Subcutaneous abdominal adipose tissue (tissue), 5 donors: Measurements from ENCODE around the gene AFTPH.

Experiments
- H3K27ac ChIP-seq: one replicate; pipeline ENCODE4 v1.7.0; 2013; ENCODE audit warnings: low read depth, mild to moderate bottlenecking, inconsistent platforms, low read length, moderate library complexity
- H3K27me3 ChIP-seq, 5 donors: one replicate each; pipeline ENCODE4 v1.7.0; 2013; ENCODE audit warnings: low read length in 5 of 5, inconsistent platforms in 1 of 5; ENCODE audit not compliant: control insufficient read depth in 5 of 5, insufficient read depth in 4 of 5
- H3K36me3 ChIP-seq, 5 donors: one replicate each; pipeline ENCODE4 v1.7.0; 2013; ENCODE audit warnings: low read length in 5 of 5; ENCODE audit not compliant: control insufficient read depth in 5 of 5, insufficient read depth in 5 of 5
- H3K4me1 ChIP-seq, 5 donors: one replicate each; pipeline ENCODE4 v1.7.0; 2013; ENCODE audit warnings: low read length in 5 of 5, mild to moderate bottlenecking in 3 of 5, moderate library complexity in 1 of 5; ENCODE audit not compliant: control insufficient read depth in 5 of 5, insufficient read depth in 5 of 5
- H3K4me3 ChIP-seq, 5 donors: one replicate each; pipeline ENCODE4 v1.7.0; 2013; ENCODE audit warnings: low read length in 5 of 5, low read depth in 1 of 5
- H3K9ac ChIP-seq, 5 donors: one replicate each; pipeline ENCODE4 v1.7.0; 2013; ENCODE audit warnings: low read length in 5 of 5, mild to moderate bottlenecking in 4 of 5, moderate library complexity in 3 of 5
- H3K9me3 ChIP-seq, 5 donors: one replicate each; pipeline ENCODE4 v1.7.0; 2013; ENCODE audit warnings: low read length in 5 of 5; ENCODE audit not compliant: control insufficient read depth in 5 of 5
- donor health status: healthy.
- donor health status: healthy.
- donor health status: healthy.
- donor health status: healthy.
- donor health status: healthy.

Gene AFTPH

DNA sequence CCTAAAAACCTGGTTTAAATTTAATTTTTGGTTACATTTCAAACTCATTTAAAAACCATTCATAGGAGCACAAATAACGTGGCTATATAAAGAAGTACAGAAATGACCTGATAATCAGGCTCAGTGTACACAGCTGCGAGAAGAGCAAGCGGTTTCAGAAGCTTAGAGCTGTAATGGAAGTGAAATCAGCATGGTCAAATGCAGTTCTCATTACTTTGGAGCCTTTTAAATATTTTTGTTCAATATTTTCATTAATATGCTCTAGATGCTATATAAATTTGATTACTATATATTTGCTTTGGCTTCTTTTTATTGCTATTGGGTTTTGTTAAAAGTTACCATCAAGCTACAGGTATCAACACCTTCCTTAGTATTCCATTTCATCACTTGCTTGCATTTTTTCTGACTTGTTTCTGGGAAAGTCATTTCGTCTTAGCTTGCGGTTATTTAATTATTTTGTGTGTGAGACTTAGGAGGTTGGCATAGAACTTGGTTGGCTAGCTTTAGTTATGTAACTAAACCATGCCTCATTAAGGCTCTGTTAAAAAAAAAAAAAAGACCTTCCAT is 58.7 kb downstream of the AFTPH start:
- Histone ChIP-seq H3K27me3 (no peaks in the 10 kb centered on the region), H3K36me3 (peaks cover 16 to 40% (median 20%) of the 10 kb centered on the region in 5 donors), H3K9me3 (no peaks in the 10 kb centered on the region), H3K9ac (no peak overlapping the region), H3K27ac (no peak overlapping the region), H3K4me3 (no peak overlapping the region), H3K4me1 (peaks cover 0 to 7% (median 0%) of the 10 kb centered on the region in 5 donors)

GRCh38 chr2:64586054-64586453 is 61.9 kb downstream of the AFTPH start:
- Histone ChIP-seq H3K36me3 (peaks cover 14 to 37% (median 22%) of the 10 kb centered on the region in 5 donors), H3K9me3 (no peaks in the 10 kb centered on the region), H3K4me3 (no peak overlapping the region)

GRCh38 chr2:64586883-64587481 is 62.9 kb downstream of the AFTPH start:
- Histone ChIP-seq H3K4me3 (no peak overlapping the region), H3K4me1 (peaks cover 0 to 7% (median 0%) of the 10 kb centered on the region in 5 donors), H3K27me3 (no peaks in the 10 kb centered on the region), H3K27ac (no peak overlapping the region), H3K9ac (no peak overlapping the region), H3K9me3 (no peaks in the 10 kb centered on the region), H3K36me3 (peaks cover 18 to 41% (median 29%) of the 10 kb centered on the region in 5 donors)

More at GRCh38 chr2:64586054-64586453, 61.9 kb downstream of the AFTPH start:
- H3K27me3 ChIP-seq = no peaks in the 10 kb centered on the region
- H3K9ac ChIP-seq = no peak overlapping the region
- H3K4me1 ChIP-seq = peaks cover 0 to 7% (median 0%) of the 10 kb centered on the region in 5 donors
- no peak overlapping the region for H3K27ac ChIP-seq

DNA sequence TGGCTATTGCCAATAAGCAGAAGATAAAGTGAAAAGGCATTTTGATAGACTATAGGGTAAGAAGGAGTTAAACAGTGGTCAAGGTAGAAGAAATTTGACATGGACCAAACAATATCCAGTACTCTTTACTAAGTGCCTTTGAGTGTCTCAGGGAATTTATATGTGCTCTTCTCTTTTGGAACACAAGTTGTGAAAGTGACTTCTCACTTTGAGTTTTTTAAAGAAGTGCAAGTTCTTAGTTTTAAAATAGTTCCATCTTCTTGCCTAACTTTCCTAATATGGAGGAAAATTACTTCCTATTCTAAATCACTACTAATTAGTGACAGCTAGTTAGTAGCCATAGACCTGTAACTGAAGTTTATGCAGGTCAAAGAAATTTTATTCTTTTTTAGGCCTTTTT is 63.4 kb downstream of the AFTPH start:
- H3K9me3 ChIP-seq = no peaks in the 10 kb centered on the region
- H3K27me3 ChIP-seq = no peaks in the 10 kb centered on the region
- H3K4me3 ChIP-seq = no peak overlapping the region
- no peak overlapping the region for H3K27ac ChIP-seq
- H3K9ac ChIP-seq = no peak overlapping the region
- peaks cover 18 to 40% (median 29%) of the 10 kb centered on the region in 5 donors for H3K36me3 ChIP-seq
- peaks cover 0 to 7% (median 0%) of the 10 kb centered on the region in 5 donors for H3K4me1 ChIP-seq

GRCh38 chr2:64591188-64591587 is 67.1 kb downstream of the AFTPH start:
- Histone ChIP-seq H3K4me3 (no peak overlapping the region), H3K9ac (no peak overlapping the region), H3K27ac (no peak overlapping the region), H3K36me3 (peaks cover 10 to 30% (median 19%) of the 10 kb centered on the region in 5 donors), H3K9me3 (no peaks in the 10 kb centered on the region), H3K27me3 (no peaks in the 10 kb centered on the region), H3K4me1 (peaks cover 2 to 7% (median 5%) of the 10 kb centered on the region in 5 donors)

GRCh38 chr2:64593035-64593655 is 69.0 kb downstream of the AFTPH start:
- Histone ChIP-seq H3K9ac (no peak overlapping the region), H3K27me3 (no peaks in the 10 kb centered on the region), H3K36me3 (peaks cover 6 to 26% (median 19%) of the 10 kb centered on the region in 5 donors), H3K9me3 (no peaks in the 10 kb centered on the region), H3K4me3 (no peak overlapping the region), H3K4me1 (peaks cover 0 to 9% (median 5%) of the 10 kb centered on the region in 5 donors), H3K27ac (peak overlapping the region; percentile 2)

DNA sequence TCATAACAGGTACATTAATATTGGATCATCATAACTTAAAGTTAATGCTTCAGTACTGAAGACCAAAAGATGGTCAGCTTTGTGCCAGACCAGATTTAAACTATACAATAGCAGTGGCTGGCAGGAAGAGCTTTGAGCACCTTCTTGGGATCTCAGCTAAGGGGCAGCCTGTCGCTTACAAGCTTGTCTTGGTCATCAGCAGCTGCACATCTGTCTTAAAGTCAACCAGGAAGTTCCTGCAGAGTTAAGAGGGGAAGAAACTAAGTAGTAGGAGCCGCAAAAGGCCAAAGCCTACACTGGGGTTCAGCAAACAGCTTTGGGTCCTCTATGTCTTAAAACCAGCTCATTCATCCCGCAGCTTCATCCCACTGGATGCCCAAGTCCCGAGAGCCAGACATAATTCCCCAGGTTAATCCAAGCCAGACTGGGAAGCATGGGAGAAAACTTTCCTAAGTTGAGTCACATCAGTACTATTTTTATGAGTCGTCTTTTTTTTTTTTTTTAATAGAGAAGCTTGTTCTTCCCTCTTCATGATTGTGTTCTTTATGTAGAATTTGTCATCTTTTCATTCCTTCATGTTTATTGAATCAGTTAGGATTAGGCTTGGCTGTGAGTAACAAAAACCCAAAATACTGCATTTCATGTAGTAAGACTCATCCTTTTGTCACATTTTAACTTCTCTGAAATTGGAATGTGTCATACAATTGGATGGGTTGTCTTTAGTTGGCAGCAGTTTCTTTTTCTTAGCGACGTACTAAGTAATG is 70.3 kb downstream of the AFTPH start:
- Histone ChIP-seq H3K9me3 (no peaks in the 10 kb centered on the region), H3K36me3 (peaks cover 6 to 25% (median 15%) of the 10 kb centered on the region in 5 donors), H3K4me1 (peaks cover 2 to 14% (median 7%) of the 10 kb centered on the region in 5 donors), H3K9ac (no peak overlapping the region), H3K27me3 (no peaks in the 10 kb centered on the region), H3K4me3 (no peak overlapping the region), H3K27ac (peak overlapping the region; percentile 2)

DNA sequence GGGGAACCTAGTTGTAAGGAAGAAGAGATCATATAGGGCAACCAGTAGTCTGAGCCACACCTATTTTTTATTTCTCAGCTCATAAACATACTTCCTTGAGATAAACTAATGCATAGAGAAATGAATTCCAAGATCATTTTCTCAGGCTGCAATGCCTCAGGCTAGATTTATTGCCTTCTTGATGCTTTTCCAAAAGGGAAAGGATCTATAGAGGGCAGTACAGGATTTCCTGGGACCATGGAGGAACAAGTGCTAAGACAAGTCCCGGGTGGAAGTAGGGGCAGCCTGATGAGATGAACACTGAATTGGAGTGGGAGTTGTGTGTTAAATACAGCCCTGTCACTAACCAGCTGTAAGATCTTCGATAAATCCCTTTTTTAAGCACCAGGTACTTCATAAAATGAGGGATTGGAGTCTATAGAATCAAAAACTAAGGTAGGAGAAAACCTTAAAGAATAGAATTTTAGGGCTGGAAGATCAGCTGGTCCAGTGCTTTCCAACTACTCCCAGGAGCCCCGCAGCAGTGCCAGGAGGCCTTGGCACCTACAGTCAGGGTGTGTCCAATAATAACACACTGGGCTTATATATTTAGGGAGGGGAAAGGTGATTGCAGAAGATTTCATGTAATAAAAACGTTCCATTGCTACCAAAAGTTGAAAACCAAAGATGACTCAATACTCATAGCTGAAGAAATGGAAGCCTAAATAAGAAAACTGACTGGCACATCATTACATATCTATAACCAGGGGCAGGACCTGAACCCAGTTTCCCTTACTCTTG is 71.5 kb downstream of the AFTPH start:
- Histone ChIP-seq H3K9me3 (no peaks in the 10 kb centered on the region), H3K36me3 (peaks cover 6 to 16% (median 14%) of the 10 kb centered on the region in 5 donors), H3K9ac (no peak overlapping the region), H3K4me3 (no peak overlapping the region), H3K4me1 (peaks cover 6 to 18% (median 13%) of the 10 kb centered on the region in 5 donors), H3K27ac (peak overlapping the region; percentile 2), H3K27me3 (no peaks in the 10 kb centered on the region)

GRCh38 chr2:64598226-64598625 is 74.1 kb downstream of the AFTPH start:
- H3K4me3 ChIP-seq = no peak overlapping the region
- no peak overlapping the region for H3K27ac ChIP-seq
- H3K4me1 ChIP-seq = peaks cover 6 to 18% (median 13%) of the 10 kb centered on the region in 5 donors
- H3K36me3 ChIP-seq = no peaks in the 10 kb centered on the region
- no peak overlapping the region for H3K9ac ChIP-seq
- H3K9me3 ChIP-seq = no peaks in the 10 kb centered on the region
- no peaks in the 10 kb centered on the region for H3K27me3 ChIP-seq
